K562 (cell line): ENCODE results near the gene RTP3. TPM values are rescaled to one million over a fixed set of nuclear protein-coding genes. Genes with fewer than 3 reads are reported as not detected.

ENCODE experiments used
- C11orf30 ChIP-seq: fragments of 450-650 bp; IDR thresholded peaks from 2 replicates; pipeline ENCODE4 v1.6.1; 2016; ENCODE audit warnings: low read depth, mild to moderate bottlenecking
- CHD1 ChIP-seq: fragments of 200-600 bp; sonication (generic); IDR thresholded peaks from one replicate; pipeline ENCODE4 v1.6.1; 2012; ENCODE audit warnings: mild to moderate bottlenecking, moderate library complexity, low read length, inconsistent platforms
- GATAD2B ChIP-seq: fragments of 450-650 bp; IDR thresholded peaks from 2 replicates; pipeline ENCODE4 v1.6.1; 2017; ENCODE audit warnings: mild to moderate bottlenecking, borderline replicate concordance
- NCOA4 ChIP-seq: fragments of 450-650 bp; IDR thresholded peaks from 2 replicates; pipeline ENCODE4 v1.6.1; 2018; ENCODE audit warnings: mild to moderate bottlenecking; ENCODE audit not compliant: partially characterized antibody
- RBM39 ChIP-seq: fragments of 200-400 bp; formaldehyde crosslinking; optimal IDR thresholded peaks from 2 replicates; pipeline ENCODE3; 2018; ENCODE audit warnings: low read depth, low read length
- SP2 ChIP-seq: IDR thresholded peaks from 2 replicates; pipeline ENCODE4 v1.6.1; 2011; ENCODE audit warnings: mild to moderate bottlenecking, low read depth, low read length, moderate library complexity; ENCODE audit not compliant: poor library complexity, severe bottlenecking; ENCODE audit errors: extremely low read depth
- ZNF263 ChIP-seq: sonication (generic); formaldehyde crosslinking; IDR thresholded peaks from 2 replicates; pipeline ENCODE4 v1.8.0; 2022; ENCODE audit warnings: mild to moderate bottlenecking, missing genetic modification reagents, borderline replicate concordance
- ZNF589 ChIP-seq: fragments of 200-800 bp; sonication (Bioruptor generic); IDR thresholded peaks from 2 replicates; pipeline ENCODE4 v1.6.1; 2016; ENCODE audit warnings: low read depth, missing genetic modification characterization, missing compliant biosample characterization
- ZNF830 ChIP-seq: fragments of 250-450 bp; sonication (Bioruptor Pico); IDR thresholded peaks from 2 replicates; pipeline ENCODE4 v1.5.0; 2021; ENCODE audit warnings: mild to moderate bottlenecking
- polyA plus RNA-seq, 8 experiments: library from polyadenylated mRNA; depleted of rRNA in 4 of 8; stranded (reverse) in 5 of 8; unstranded in 3 of 8; fragments of >200 nt; fragmentation: Nextera tagmentation in 2 of 8; fragmentation: Illumina TruSeq in 1 of 8; extraction: Ambion mirVana in 2 of 8; extraction: Trizol in 1 of 8; gene quantifications; 2 replicates each; pipeline versions ENCODE4 v1.2.1 to v1.2.3, GENCODE V29; 2011 to 2014; ENCODE audit warnings: inconsistent platforms in 1 of 8, missing spikeins in 1 of 8
- total RNA-seq, 7 experiments: library from RNA; depleted of rRNA in 6 of 7; stranded (reverse); fragments of >200 nt in 6 of 7; fragmentation: Illumina TruSeq in 2 of 7; extraction: Trizol in 2 of 7; gene quantifications; 2 replicates each; pipeline versions ENCODE4 v1.2.1 to v1.2.3, GENCODE V29; 2011 to 2021; ENCODE audit warnings: low replicate concordance in 1 of 7
- TF ChIP-seq, protein P1 (sequence below): sonication (generic); formaldehyde crosslinking; IDR thresholded peaks from 2 replicates; pipeline ENCODE4 v1.8.1; 2023; ENCODE audit warnings: mild to moderate bottlenecking, missing genetic modification reagents
- TF ChIP-seq, protein P2 (sequence below): sonication (generic); formaldehyde crosslinking; IDR thresholded peaks from 2 replicates; pipeline ENCODE4 v1.5.0; 2020; ENCODE audit warnings: missing genetic modification reagents
- TF ChIP-seq, protein P3 (sequence below), 2 experiments: fragments of 450-650 bp in 1 of 2; sonication (generic) in 1 of 2; formaldehyde crosslinking in 1 of 2; IDR thresholded peaks; 2 replicates each; pipeline versions ENCODE4 v1.7.1 to v1.9.0; 2016 to 2022; ENCODE audit warnings: inconsistent platforms in 1 of 2, mild to moderate bottlenecking in 1 of 2, missing genetic modification reagents in 1 of 2
- TF ChIP-seq, protein P4 (sequence below): sonication (generic); formaldehyde crosslinking; IDR thresholded peaks from 2 replicates; pipeline ENCODE4 v1.8.1; 2022; ENCODE audit warnings: missing genetic modification reagents

The RTP3 gene
- total and polyA plus RNA-seq, 9 of the 15 experiments (the other 6 are each of a cell fraction or from before 2014, with no cell fraction given): not detected

DNA sequence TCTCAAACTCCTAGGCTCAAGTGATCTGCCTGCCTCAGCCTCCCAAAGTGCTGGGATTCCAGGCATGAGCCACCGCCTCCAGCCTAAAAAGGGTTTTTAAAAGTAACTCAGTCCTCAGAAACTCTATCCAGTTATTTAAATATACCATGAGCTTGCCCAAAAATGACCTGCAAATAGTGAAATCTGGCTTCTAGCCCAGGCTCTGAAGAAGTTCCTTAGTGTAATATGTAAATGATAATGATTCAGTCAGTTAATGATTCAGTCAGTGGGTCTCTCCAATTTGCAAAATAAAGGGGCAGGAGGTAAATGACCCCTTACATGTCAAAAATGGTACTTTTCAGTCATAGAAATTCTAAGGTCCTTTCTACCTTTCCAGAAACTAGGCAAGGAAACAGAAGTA is 39.5 kb downstream of the RTP3 start (continued):
- TF ChIP-seq, protein P1, sequence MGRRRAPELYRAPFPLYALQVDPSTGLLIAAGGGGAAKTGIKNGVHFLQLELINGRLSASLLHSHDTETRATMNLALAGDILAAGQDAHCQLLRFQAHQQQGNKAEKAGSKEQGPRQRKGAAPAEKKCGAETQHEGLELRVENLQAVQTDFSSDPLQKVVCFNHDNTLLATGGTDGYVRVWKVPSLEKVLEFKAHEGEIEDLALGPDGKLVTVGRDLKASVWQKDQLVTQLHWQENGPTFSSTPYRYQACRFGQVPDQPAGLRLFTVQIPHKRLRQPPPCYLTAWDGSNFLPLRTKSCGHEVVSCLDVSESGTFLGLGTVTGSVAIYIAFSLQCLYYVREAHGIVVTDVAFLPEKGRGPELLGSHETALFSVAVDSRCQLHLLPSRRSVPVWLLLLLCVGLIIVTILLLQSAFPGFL (CRISPR knock-in tag): no peak
- no peak for TF ChIP-seq GATAD2B
- no peak for TF ChIP-seq NCOA4
- TF ChIP-seq, protein P2, sequence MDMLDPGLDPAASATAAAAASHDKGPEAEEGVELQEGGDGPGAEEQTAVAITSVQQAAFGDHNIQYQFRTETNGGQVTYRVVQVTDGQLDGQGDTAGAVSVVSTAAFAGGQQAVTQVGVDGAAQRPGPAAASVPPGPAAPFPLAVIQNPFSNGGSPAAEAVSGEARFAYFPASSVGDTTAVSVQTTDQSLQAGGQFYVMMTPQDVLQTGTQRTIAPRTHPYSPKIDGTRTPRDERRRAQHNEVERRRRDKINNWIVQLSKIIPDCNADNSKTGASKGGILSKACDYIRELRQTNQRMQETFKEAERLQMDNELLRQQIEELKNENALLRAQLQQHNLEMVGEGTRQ (CRISPR knock-in tag): no peak
- no peak for TF ChIP-seq CHD1
- TF ChIP-seq, protein P3, sequence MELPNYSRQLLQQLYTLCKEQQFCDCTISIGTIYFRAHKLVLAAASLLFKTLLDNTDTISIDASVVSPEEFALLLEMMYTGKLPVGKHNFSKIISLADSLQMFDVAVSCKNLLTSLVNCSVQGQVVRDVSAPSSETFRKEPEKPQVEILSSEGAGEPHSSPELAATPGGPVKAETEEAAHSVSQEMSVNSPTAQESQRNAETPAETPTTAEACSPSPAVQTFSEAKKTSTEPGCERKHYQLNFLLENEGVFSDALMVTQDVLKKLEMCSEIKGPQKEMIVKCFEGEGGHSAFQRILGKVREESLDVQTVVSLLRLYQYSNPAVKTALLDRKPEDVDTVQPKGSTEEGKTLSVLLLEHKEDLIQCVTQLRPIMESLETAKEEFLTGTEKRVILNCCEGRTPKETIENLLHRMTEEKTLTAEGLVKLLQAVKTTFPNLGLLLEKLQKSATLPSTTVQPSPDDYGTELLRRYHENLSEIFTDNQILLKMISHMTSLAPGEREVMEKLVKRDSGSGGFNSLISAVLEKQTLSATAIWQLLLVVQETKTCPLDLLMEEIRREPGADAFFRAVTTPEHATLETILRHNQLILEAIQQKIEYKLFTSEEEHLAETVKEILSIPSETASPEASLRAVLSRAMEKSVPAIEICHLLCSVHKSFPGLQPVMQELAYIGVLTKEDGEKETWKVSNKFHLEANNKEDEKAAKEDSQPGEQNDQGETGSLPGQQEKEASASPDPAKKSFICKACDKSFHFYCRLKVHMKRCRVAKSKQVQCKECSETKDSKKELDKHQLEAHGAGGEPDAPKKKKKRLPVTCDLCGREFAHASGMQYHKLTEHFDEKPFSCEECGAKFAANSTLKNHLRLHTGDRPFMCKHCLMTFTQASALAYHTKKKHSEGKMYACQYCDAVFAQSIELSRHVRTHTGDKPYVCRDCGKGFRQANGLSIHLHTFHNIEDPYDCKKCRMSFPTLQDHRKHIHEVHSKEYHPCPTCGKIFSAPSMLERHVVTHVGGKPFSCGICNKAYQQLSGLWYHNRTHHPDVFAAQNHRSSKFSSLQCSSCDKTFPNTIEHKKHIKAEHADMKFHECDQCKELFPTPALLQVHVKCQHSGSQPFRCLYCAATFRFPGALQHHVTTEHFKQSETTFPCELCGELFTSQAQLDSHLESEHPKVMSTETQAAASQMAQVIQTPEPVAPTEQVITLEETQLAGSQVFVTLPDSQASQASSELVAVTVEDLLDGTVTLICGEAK (IDR thresholded peaks at IDR 0.05): no peak
- TF ChIP-seq, protein P3 (CRISPR knock-in tag; IDR thresholded peaks at IDR 0.05): no peak
- TF ChIP-seq SP2: no peak
- no peak for TF ChIP-seq C11orf30
- no peak for TF ChIP-seq ZNF830 (CRISPR knock-in tag)
- no peak for TF ChIP-seq RBM39
- TF ChIP-seq ZNF263 (CRISPR knock-in tag): no peak
- no peak for TF ChIP-seq ZNF589
- TF ChIP-seq, protein P4, sequence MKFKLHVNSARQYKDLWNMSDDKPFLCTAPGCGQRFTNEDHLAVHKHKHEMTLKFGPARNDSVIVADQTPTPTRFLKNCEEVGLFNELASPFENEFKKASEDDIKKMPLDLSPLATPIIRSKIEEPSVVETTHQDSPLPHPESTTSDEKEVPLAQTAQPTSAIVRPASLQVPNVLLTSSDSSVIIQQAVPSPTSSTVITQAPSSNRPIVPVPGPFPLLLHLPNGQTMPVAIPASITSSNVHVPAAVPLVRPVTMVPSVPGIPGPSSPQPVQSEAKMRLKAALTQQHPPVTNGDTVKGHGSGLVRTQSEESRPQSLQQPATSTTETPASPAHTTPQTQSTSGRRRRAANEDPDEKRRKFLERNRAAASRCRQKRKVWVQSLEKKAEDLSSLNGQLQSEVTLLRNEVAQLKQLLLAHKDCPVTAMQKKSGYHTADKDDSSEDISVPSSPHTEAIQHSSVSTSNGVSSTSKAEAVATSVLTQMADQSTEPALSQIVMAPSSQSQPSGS (CRISPR knock-in tag): no peak
- TF ChIP-seq, all 486 proteins: peak for 0
